Measurements from ENCODE around the gene FAM124A. TPM values are rescaled to one million over a fixed set of nuclear protein-coding genes. Genes with fewer than 3 reads are reported as not detected.

FAM124A gene
- total RNA-seq, 6 donors from 2014 or later = 2.3 to 7.1 (median 3.8) TPM

GRCh38 chr13:51212758-51213157 lies 9.4 kb upstream of the FAM124A start:
- no peak for ATAC-seq (ENCODE audit: low FRiP score in 2 of 2)

GRCh38 chr13:51213173-51213728 lies 8.9 kb upstream of the FAM124A start:
- H3K4me3 ChIP-seq = no peak overlapping the region
- DNase-seq (no peak), ATAC-seq (ENCODE audit: low FRiP score in 2 of 2) (no peak)
- H3K9me3 ChIP-seq = no peaks in the 10 kb centered on the region
- WGBS, 2 donors = 76% methylated on average over 6 of the region's 6 CpGs
- no peaks in the 10 kb centered on the region for H3K4me1 ChIP-seq
- H3K27me3 ChIP-seq = no peaks in the 10 kb centered on the region
- no peak overlapping the region for H3K27ac ChIP-seq
- no peak for TF ChIP-seq CTCF (IDR thresholded peaks at IDR 0.05)
- H3K36me3 ChIP-seq = no peaks in the 10 kb centered on the region

More at GRCh38 chr13:51212758-51213157, 9.4 kb upstream of the FAM124A start:
- 70 to 72% methylated on average over 2 of the region's 2 CpGs for WGBS, 2 donors
- Histone ChIP-seq H3K4me1 (no peaks in the 10 kb centered on the region), H3K4me3 (no peak overlapping the region), H3K9me3 (no peaks in the 10 kb centered on the region), H3K27ac (no peak overlapping the region), H3K27me3 (no peaks in the 10 kb centered on the region), H3K36me3 (no peaks in the 10 kb centered on the region)
- no peak for DNase-seq
- TF ChIP-seq CTCF (IDR thresholded peaks at IDR 0.05) = no peak
- no peak for TF ChIP-seq POLR2AphosphoS5 (IDR thresholded peaks at IDR 0.05)
- no peak for TF ChIP-seq EP300 (IDR thresholded peaks at IDR 0.05)
- no peak for TF ChIP-seq POLR2A (IDR thresholded peaks at IDR 0.05)

- no peak for ATAC-seq (ENCODE audit: low FRiP score in 2 of 2)
Measured at GRCh38 chr13:51218626-51219025, 3.6 kb upstream of the FAM124A start.

GRCh38 chr13:51220706-51221105 lies 1.5 kb upstream of the FAM124A start:
- ATAC-seq (ENCODE audit: low FRiP score in 2 of 2) = no peak
- TF ChIP-seq EP300 (IDR thresholded peaks at IDR 0.05) = no peak
- TF ChIP-seq POLR2AphosphoS5 (IDR thresholded peaks at IDR 0.05) = no peak
- TF ChIP-seq POLR2A (IDR thresholded peaks at IDR 0.05) = no peak
- no peak for TF ChIP-seq CTCF (IDR thresholded peaks at IDR 0.05)

More at GRCh38 chr13:51218626-51219025, 3.6 kb upstream of the FAM124A start:
- Histone ChIP-seq H3K27me3 (no peaks in the 10 kb centered on the region), H3K9me3 (no peaks in the 10 kb centered on the region), H3K36me3 (no peaks in the 10 kb centered on the region), H3K27ac (no peak overlapping the region), H3K4me1 (peaks cover 3 to 19% (median 6%) of the 10 kb centered on the region in 4 donors), H3K4me3 (no peak overlapping the region)
- DNase-seq = no peak
- TF ChIP-seq POLR2A (IDR thresholded peaks at IDR 0.05) = no peak
- TF ChIP-seq EP300 (IDR thresholded peaks at IDR 0.05) = no peak
- no peak for TF ChIP-seq CTCF (IDR thresholded peaks at IDR 0.05)
- TF ChIP-seq POLR2AphosphoS5 (IDR thresholded peaks at IDR 0.05) = no peak
- 86 to 98% methylated on average over 4 of the region's 4 CpGs for WGBS, 2 donors

GRCh38 chr13:51221108-51221507 lies 1.1 kb upstream of the FAM124A start:
- no peak overlapping the region for H3K27ac ChIP-seq
- peaks cover 4 to 19% (median 6%) of the 10 kb centered on the region in 4 donors for H3K4me1 ChIP-seq
- no peak for DNase-seq
- no peaks in the 10 kb centered on the region for H3K9me3 ChIP-seq
- H3K36me3 ChIP-seq = no peaks in the 10 kb centered on the region
- H3K27me3 ChIP-seq = no peaks in the 10 kb centered on the region
- WGBS, 2 donors = 74 to 81% methylated on average over 4 of the region's 4 CpGs
- TF ChIP-seq POLR2AphosphoS5 (IDR thresholded peaks at IDR 0.05) = no peak
- no peak for TF ChIP-seq POLR2A (IDR thresholded peaks at IDR 0.05)
- no peak for ATAC-seq (ENCODE audit: low FRiP score in 2 of 2)
- no peak overlapping the region for H3K4me3 ChIP-seq

More at GRCh38 chr13:51220706-51221105, 1.5 kb upstream of the FAM124A start:
- Histone ChIP-seq H3K4me3 (no peak overlapping the region), H3K27ac (no peak overlapping the region), H3K4me1 (peaks cover 4 to 19% (median 6%) of the 10 kb centered on the region in 4 donors), H3K27me3 (no peaks in the 10 kb centered on the region), H3K9me3 (no peaks in the 10 kb centered on the region), H3K36me3 (no peaks in the 10 kb centered on the region)
- WGBS, 2 donors = 92 to 95% methylated on average over 2 of the region's 2 CpGs
- no peak for DNase-seq

Data from upper lobe of left lung (tissue), 6 donors.